Astrocyte of the cerebellum (primary cell): ENCODE measurements around the gene PRIM2.
"Not testable (repeated sequence)": the region's sequence is repeated elsewhere in the genome, so short reads cannot be mapped to it uniquely, and the experiment has no call there.

ENCODE experiments used
- DNase-seq: peaks from one replicate; pipeline ENCODE4 v3.0.0-alpha.2; 2011; ENCODE audit warnings: low read depth
- H3K4me3 ChIP-seq: 2 replicates; pipeline ENCODE4 v1.5.1; 2011; ENCODE audit warnings: mild to moderate bottlenecking, low read depth, low read length, moderate library complexity
- in situ Hi-C: cut with HindIII; loops from 2 replicates; pipeline ENCODE4 v1.10.0; 2017; ENCODE audit warnings: low sequenced_read_pairs
- TF ChIP-seq, protein P1 (sequence below): IDR thresholded peaks from 2 replicates; pipeline ENCODE4 v1.5.1; 2012; ENCODE audit warnings: low read length, low read depth, moderate library complexity, mild to moderate bottlenecking; ENCODE audit errors: missing control alignments

The PRIM2 gene

DNA sequence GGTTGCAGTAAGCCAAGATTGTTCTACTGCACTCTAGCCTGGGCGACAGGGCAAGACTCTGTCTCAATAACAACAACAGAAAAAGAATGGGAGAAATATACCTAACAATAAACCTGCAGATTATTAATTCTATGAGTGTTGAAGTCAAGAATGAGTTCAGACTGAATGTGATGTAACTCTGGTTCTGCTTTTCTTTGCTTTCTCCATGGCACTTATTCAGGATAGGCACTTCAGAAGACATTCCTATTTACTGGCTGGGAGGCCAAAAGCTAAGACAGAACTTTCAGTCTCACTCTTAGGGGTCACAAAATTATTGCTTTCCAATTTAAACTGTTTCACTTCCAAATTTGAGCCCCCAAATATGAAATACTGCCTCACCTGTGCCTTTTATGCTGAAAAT is 15.7 kb upstream of the PRIM2 start:
- TF ChIP-seq, protein P1, sequence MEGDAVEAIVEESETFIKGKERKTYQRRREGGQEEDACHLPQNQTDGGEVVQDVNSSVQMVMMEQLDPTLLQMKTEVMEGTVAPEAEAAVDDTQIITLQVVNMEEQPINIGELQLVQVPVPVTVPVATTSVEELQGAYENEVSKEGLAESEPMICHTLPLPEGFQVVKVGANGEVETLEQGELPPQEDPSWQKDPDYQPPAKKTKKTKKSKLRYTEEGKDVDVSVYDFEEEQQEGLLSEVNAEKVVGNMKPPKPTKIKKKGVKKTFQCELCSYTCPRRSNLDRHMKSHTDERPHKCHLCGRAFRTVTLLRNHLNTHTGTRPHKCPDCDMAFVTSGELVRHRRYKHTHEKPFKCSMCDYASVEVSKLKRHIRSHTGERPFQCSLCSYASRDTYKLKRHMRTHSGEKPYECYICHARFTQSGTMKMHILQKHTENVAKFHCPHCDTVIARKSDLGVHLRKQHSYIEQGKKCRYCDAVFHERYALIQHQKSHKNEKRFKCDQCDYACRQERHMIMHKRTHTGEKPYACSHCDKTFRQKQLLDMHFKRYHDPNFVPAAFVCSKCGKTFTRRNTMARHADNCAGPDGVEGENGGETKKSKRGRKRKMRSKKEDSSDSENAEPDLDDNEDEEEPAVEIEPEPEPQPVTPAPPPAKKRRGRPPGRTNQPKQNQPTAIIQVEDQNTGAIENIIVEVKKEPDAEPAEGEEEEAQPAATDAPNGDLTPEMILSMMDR = no peak
- in situ Hi-C loops = no loop called here

DNA sequence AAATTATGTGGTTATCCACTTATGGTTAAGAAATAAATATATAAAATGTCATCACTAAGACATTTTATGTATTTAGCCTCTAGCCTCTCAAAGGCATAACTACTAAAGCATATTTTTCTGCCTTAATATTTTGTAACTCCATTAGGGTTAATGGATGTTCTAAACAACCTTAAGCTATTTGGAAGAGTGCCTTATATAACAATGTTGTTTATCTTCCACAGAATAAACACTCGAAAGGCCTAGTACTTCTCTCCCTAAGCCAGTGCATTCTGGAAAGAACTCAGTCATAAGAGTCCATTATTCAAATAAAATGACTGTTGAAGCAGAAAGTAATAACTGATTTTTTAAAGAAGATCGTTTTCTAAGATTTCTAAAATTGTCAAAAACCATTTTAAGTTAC is 15.0 kb upstream of the PRIM2 start:
- in situ Hi-C loops = no loop called here
- DNase-seq = no peak
- TF ChIP-seq, protein P1 = no peak
- no peak overlapping the region for H3K4me3 ChIP-seq

More for the DNA sequence above, 15.7 kb upstream of the PRIM2 start:
- DNase-seq = no peak
- no peak overlapping the region for H3K4me3 ChIP-seq

GRCh38 chr6:57303931-57304681 is 13.3 kb upstream of the PRIM2 start:
- H3K4me3 ChIP-seq = no peak overlapping the region
- no peak for DNase-seq
- TF ChIP-seq, protein P1 = no peak
- in situ Hi-C loops = no loop called here

GRCh38 chr6:57305107-57305506 is 12.3 kb upstream of the PRIM2 start:
- in situ Hi-C loops = no loop called here
- no peak for DNase-seq

DNA sequence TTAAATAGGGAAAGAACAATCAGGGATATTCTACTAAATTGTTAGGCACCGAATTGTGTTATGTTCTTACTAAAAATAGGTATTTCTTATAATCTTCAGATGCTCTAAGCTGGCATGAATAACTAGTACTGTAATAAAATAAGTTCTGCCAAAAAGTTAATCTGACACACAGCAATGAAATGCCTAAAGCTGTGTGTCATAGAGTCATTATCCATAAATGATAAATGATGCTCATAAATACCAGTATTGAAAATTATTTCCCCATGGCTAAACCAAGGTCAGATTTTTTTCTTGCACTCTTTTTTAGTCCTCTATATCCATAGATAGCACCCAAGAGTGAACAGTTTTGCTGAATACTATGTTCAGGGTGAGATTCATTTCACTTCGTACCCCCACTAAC is 11.7 kb upstream of the PRIM2 start:
- no peak for DNase-seq
- in situ Hi-C loops = no loop called here
- TF ChIP-seq, protein P1 = no peak
- no peak overlapping the region for H3K4me3 ChIP-seq

More at GRCh38 chr6:57305107-57305506, 12.3 kb upstream of the PRIM2 start:
- H3K4me3 ChIP-seq = no peak overlapping the region
- TF ChIP-seq, protein P1 = no peak

DNA sequence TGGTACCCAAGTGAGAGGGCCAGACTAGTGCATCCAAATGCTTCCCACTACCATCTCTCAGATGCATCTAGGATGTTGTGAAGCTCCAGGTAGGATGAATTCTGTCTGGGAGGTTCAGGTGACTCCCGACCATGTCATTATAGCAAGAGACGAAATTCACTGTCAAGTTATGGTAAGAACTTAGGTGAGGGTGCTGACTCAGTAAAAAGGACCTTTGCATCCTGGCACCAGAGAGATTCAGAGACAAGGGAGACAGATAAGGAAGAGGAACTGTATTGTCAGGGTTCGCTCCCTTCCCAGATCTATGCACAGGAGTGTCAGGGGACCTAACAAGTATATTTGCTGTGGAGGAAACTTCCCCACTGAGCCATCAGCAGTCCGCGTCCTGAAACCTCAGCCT is 11.2 kb upstream of the PRIM2 start:
- DNase-seq = no peak
- in situ Hi-C loops = no loop called here
- TF ChIP-seq, protein P1 = no peak
- H3K4me3 ChIP-seq = no peak overlapping the region

- DNase-seq = no peak
- in situ Hi-C loops = no loop called here
- TF ChIP-seq, protein P1 = no peak
Observed at GRCh38 chr6:57307850-57308249, 9.6 kb upstream of the PRIM2 start.

GRCh38 chr6:57308755-57309154 is 8.7 kb upstream of the PRIM2 start:
- H3K4me3 ChIP-seq, DNase-seq, in situ Hi-C loops: not testable (repeated sequence)

More at GRCh38 chr6:57307850-57308249, 9.6 kb upstream of the PRIM2 start:
- no peak overlapping the region for H3K4me3 ChIP-seq

DNA sequence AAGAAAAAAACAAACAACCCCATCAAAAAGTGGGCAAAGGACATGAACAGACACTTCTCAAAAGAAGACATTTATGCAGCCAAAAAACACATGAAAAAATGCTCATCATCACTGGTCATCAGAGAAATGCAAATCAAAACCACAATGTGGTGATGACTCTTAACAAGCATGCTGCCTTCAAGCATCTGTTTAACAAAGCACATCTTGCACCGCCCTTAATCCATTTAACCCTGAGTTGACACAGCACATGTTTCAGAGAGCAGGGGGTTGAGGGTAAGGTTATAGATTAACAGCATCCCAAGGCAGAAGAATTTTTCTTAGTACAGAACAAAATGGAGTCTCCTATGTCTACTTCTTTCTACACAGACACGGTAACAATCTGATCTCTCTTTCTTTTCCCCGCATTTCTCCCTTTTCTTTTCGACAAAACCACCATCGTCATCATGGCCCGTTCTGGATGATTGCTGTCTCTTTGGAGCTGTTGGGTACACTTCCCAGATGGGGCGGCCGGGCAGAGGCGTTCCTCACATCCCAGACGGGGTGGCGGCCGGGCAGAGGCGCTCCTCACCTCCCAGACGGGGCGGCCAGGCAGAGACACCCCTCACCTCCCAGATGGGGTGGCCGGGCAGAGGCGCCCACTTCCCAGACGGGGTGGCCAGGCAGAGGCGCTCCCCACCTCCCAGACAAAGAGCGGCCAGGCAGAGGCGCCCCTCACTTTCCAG is 7.2 kb upstream of the PRIM2 start:
- not testable (repeated sequence) for H3K4me3 ChIP-seq, DNase-seq
- in situ Hi-C loops = loop anchor here (10.0 kb wide), 2 partner anchors 195 to 405 kb away; no protein-coding TSS in a partner anchor
